SK-N-SH (cell line): ENCODE data around the gene CCDC93. TPM values are rescaled to one million over a fixed set of nuclear protein-coding genes. Genes with fewer than 3 reads are reported as not detected.

Source experiments
- CTCF ChIA-PET: fragments of 300-600, 350-600 bp; formaldehyde crosslinking; extraction: SDS; loops from one replicate; lab custom pipeline; 2021; lab: Yijun Ruan, JAX
- POLR2A ChIA-PET: fragments of 350-600 bp; sonication (Branson Sonifier 250); formaldehyde crosslinking; extraction: SDS; loops from one replicate; lab custom pipeline; 2020; ENCODE audit warnings: antibody characterized with exemption, inconsistent platforms; lab: Yijun Ruan, JAX
- DNase-seq: peaks from one replicate; pipeline ENCODE4 v3.0.0; 2012
- H2AFZ ChIP-seq: fragments of 200-600 bp; sonication (generic); 2 replicates; pipeline ENCODE4 v1.8.1; 2016; ENCODE audit warnings: antibody characterized with exemption, mild to moderate bottlenecking, low read depth
- H3F3A ChIP-seq: fragments of 200-600 bp; sonication (generic); replicated peaks from 2 replicates; pipeline ENCODE3; 2016; ENCODE audit warnings: antibody characterized with exemption, mild to moderate bottlenecking; ENCODE audit not compliant: insufficient read depth
- H3K27ac ChIP-seq, 2 experiments: fragments of 200-500 bp in 1 of 2; fragments of 200-600 bp in 1 of 2; sonication (Bioruptor generic) in 1 of 2; sonication (generic), shearing (Covaris generic) in 1 of 2; 2 replicates each; pipeline versions ENCODE4 v1.5.1 to v1.6.1; 2014 to 2016; ENCODE audit warnings: low read depth in 2 of 2, inconsistent platforms in 1 of 2, low read length in 1 of 2, mild to moderate bottlenecking in 1 of 2, mixed read lengths in 1 of 2
- H3K27me3 ChIP-seq: fragments of 200-600 bp; sonication (generic), shearing (Covaris generic); 2 replicates; pipeline ENCODE4 v1.6.1; 2016; ENCODE audit warnings: mixed run types; ENCODE audit not compliant: insufficient read depth
- H3K36me3 ChIP-seq, 2 experiments: fragments of 200-500 bp in 1 of 2; fragments of 200-600 bp in 1 of 2; sonication (Bioruptor generic) in 1 of 2; sonication (generic) in 1 of 2; replicated peaks in 1 of 2; 2 replicates each; pipeline versions ENCODE3 to v1.5.1; 2014 to 2016; ENCODE audit warnings: low read length in 1 of 2, mild to moderate bottlenecking in 1 of 2; ENCODE audit not compliant: insufficient read depth in 2 of 2, control insufficient read depth in 1 of 2
- H3K4me1 ChIP-seq, 2 experiments: fragments of 200-500 bp in 1 of 2; fragments of 200-600 bp in 1 of 2; sonication (Bioruptor generic) in 1 of 2; sonication (generic), shearing (Covaris generic) in 1 of 2; 2 replicates each; pipeline versions ENCODE4 v1.5.1 to v1.6.1; 2014 to 2016; ENCODE audit warnings: low read depth in 1 of 2, low read length in 1 of 2, mixed run types in 1 of 2; ENCODE audit not compliant: insufficient read depth in 2 of 2, control insufficient read depth in 1 of 2
- H3K4me2 ChIP-seq: fragments of 200-600 bp; sonication (generic), shearing (Covaris generic); 2 replicates; pipeline ENCODE4 v1.6.1; 2017; ENCODE audit warnings: mixed run types
- H3K4me3 ChIP-seq, 2 experiments: fragments of 200-500 bp in 1 of 2; fragments of 200-600 bp in 1 of 2; sonication (Bioruptor generic) in 1 of 2; sonication (generic), shearing (Covaris generic) in 1 of 2; 2 replicates each; pipeline versions ENCODE4 v1.5.1 to v1.8.1; 2014 to 2016; ENCODE audit warnings: low read depth in 2 of 2, inconsistent platforms in 1 of 2, low read length in 1 of 2, mild to moderate bottlenecking in 1 of 2, mixed read lengths in 1 of 2, moderate library complexity in 1 of 2
- H3K79me2 ChIP-seq: fragments of 200-600 bp; sonication (generic); 2 replicates; pipeline ENCODE4 v1.8.1; 2017; ENCODE audit warnings: mild to moderate bottlenecking; ENCODE audit not compliant: insufficient read depth
- H3K9ac ChIP-seq: fragments of 200-600 bp; sonication (generic); 2 replicates; pipeline ENCODE4 v1.6.1; 2017; ENCODE audit warnings: mixed run types
- H3K9me2 ChIP-seq: fragments of 200-600 bp; sonication (generic); 2 replicates; pipeline ENCODE4 v1.6.1; 2017; ENCODE audit warnings: mixed run types
- H3K9me3 ChIP-seq: fragments of 200-600 bp; sonication (generic); 2 replicates; pipeline ENCODE4 v1.6.1; 2017; ENCODE audit warnings: mixed run types, mild to moderate bottlenecking, moderate library complexity
- H4K20me1 ChIP-seq: fragments of 200-600 bp; sonication (generic); 2 replicates; pipeline ENCODE4 v1.6.1; 2017; ENCODE audit warnings: mild to moderate bottlenecking, mixed run types; ENCODE audit not compliant: insufficient read depth
- CTCF ChIP-seq: fragments of 200-600 bp; sonication (generic); IDR thresholded peaks from 2 replicates; pipeline ENCODE4 v1.6.1; 2017; ENCODE audit warnings: antibody characterized with exemption, mild to moderate bottlenecking, moderate library complexity
- EZH2phosphoT487 ChIP-seq: fragments of 200-600 bp; sonication (generic); IDR thresholded peaks from 2 replicates; pipeline ENCODE4 v1.6.1; 2017; ENCODE audit warnings: low read depth, mixed run types, mild to moderate bottlenecking, antibody characterized with exemption, moderate library complexity, borderline replicate concordance
- FOSL2 ChIP-seq: IDR thresholded peaks from 2 replicates; pipeline ENCODE4 v1.4.0; 2012; ENCODE audit warnings: low read depth, mild to moderate bottlenecking, moderate library complexity, borderline replicate concordance
- FOXJ3 ChIP-seq: sonication (generic); formaldehyde crosslinking; IDR thresholded peaks from 2 replicates; pipeline ENCODE4 v1.5.1; 2020; ENCODE audit warnings: mild to moderate bottlenecking, missing genetic modification reagents
- GABPA ChIP-seq: IDR thresholded peaks from 2 replicates; pipeline ENCODE4 v1.4.0; 2012; ENCODE audit warnings: low read depth, mild to moderate bottlenecking
- NFIC ChIP-seq: IDR thresholded peaks from 2 replicates; pipeline ENCODE4 v1.4.0; 2012; ENCODE audit warnings: borderline replicate concordance
- NRF1 ChIP-seq: IDR thresholded peaks from 2 replicates; pipeline ENCODE4 v1.6.1; 2012; ENCODE audit warnings: low read depth, mild to moderate bottlenecking, low read length
- POLR2AphosphoS5 ChIP-seq: IDR thresholded peaks from 2 replicates; pipeline ENCODE4 v1.6.1; 2012; ENCODE audit warnings: low read depth, low read length
- RAD21 ChIP-seq: IDR thresholded peaks from 2 replicates; pipeline ENCODE4 v1.6.1; 2012; ENCODE audit warnings: mild to moderate bottlenecking, low read length
- RFX5 ChIP-seq: IDR thresholded peaks from 2 replicates; pipeline ENCODE4 v1.6.1; 2012; ENCODE audit warnings: mild to moderate bottlenecking, improper control_type of control experiment, low read length
- SMC3 ChIP-seq: IDR thresholded peaks from 2 replicates; pipeline ENCODE4 v1.6.1; 2012; ENCODE audit warnings: low read depth, low read length, improper control_type of control experiment
- TCF12 ChIP-seq: IDR thresholded peaks from 2 replicates; pipeline ENCODE4 v1.4.0; 2012
- TEAD4 ChIP-seq: IDR thresholded peaks from 2 replicates; pipeline ENCODE4 v1.4.0; 2012; ENCODE audit warnings: mild to moderate bottlenecking, borderline replicate concordance; ENCODE audit not compliant: insufficient read depth
- USF1 ChIP-seq: IDR thresholded peaks from 2 replicates; pipeline ENCODE4 v1.4.0; 2012; ENCODE audit warnings: low read depth, borderline replicate concordance
- WGBS: methylation state at CpG from one replicate; pipeline ENCODE4 v1.1.6; 2017; ENCODE audit warnings: low lambda C conversion rate; 5-methylcytosine and 5-hydroxymethylcytosine counted together
- polyA plus RNA-seq, 3 experiments: library from polyadenylated mRNA; depleted of rRNA; stranded (reverse); fragments of >200 nt; gene quantifications; 2 replicates each; pipeline ENCODE4 v1.2.3, GENCODE V29; 2012
- TF ChIP-seq, protein P1 (sequence below): fragments of 150-350 bp; IDR thresholded peaks from 2 replicates; pipeline ENCODE4 v1.6.1; 2016; ENCODE audit warnings: mild to moderate bottlenecking, low read depth, low read length
- TF ChIP-seq, protein P2 (sequence below): fragments of 150-350 bp; IDR thresholded peaks from 2 replicates; pipeline ENCODE4 v1.6.1; 2017; ENCODE audit warnings: antibody characterized with exemption, low read length, low read depth, borderline replicate concordance
- TF ChIP-seq, protein P3 (sequence below): IDR thresholded peaks from 2 replicates; pipeline ENCODE4 v1.6.1; 2012; ENCODE audit warnings: mild to moderate bottlenecking, low read depth, low read length, moderate library complexity

Gene CCDC93
- polyA plus RNA-seq, 1 of the 3 experiments (the other 2 are of a cell fraction) = 11.7 TPM

DNA sequence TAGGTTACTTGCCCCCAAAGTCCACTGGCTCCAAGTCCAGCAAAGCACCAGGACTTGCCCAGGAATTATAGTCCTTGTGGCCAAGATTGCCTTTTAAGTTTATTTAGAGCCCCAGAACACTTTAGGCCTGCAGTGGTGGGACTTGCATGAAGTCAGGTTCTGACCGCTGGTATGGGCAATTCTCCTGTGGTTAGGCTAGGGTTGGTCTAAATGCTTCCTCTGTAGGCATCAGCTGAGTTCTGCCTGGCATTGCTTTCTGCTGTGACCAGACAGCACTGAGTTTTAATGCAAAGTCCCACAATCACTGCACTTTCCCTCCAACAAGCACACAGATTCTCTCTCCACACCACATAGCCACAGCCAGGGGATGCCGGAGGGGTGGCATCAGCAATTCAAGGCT lies 134.9 kb downstream of the CCDC93 start (continued):
- TF ChIP-seq, protein P1, sequence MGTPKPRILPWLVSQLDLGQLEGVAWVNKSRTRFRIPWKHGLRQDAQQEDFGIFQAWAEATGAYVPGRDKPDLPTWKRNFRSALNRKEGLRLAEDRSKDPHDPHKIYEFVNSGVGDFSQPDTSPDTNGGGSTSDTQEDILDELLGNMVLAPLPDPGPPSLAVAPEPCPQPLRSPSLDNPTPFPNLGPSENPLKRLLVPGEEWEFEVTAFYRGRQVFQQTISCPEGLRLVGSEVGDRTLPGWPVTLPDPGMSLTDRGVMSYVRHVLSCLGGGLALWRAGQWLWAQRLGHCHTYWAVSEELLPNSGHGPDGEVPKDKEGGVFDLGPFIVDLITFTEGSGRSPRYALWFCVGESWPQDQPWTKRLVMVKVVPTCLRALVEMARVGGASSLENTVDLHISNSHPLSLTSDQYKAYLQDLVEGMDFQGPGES = no peak
- TF ChIP-seq EZH2phosphoT487 (no peak), SMC3 (no peak), CTCF (no peak), NRF1 (no peak)
- TF ChIP-seq, protein P2, sequence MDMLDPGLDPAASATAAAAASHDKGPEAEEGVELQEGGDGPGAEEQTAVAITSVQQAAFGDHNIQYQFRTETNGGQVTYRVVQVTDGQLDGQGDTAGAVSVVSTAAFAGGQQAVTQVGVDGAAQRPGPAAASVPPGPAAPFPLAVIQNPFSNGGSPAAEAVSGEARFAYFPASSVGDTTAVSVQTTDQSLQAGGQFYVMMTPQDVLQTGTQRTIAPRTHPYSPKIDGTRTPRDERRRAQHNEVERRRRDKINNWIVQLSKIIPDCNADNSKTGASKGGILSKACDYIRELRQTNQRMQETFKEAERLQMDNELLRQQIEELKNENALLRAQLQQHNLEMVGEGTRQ = no peak

DNA sequence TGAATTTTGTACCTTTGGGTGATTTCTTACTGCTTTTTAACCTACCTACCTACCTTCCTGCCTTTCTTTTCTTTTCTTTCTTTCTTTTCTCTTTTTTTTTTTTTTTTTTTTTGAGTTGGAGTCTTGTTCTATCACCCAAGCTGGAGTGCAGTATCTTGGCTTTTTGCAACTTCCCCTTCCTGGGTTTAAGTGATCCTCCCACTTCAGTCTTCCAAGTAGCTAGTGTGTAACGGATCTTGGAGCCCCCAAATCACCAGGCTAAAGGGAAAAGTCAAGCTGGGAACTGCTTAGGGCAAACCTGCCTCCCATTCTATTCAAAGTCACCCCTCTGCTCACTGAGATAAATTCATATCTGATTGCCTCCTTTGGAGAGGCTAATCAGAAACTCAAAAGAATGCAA lies 138.1 kb downstream of the CCDC93 start:
- Histone ChIP-seq H3K4me3 (no peak overlapping the region), H3K9me3 (no peaks in the 10 kb centered on the region), H3K36me3 (no peaks in the 10 kb centered on the region), H3K79me2 (no peaks in the 10 kb centered on the region), H3K4me2 (no peak overlapping the region), H3K4me1 (no peaks in the 10 kb centered on the region), H3K27ac (no peak overlapping the region), H3K27me3 (no peaks in the 10 kb centered on the region; the same call in none of the 2 replicates), H2AFZ (no peak overlapping the region), H4K20me1 (no peaks in the 10 kb centered on the region), H3K9me2 (no peaks in the 10 kb centered on the region), H3K9ac (no peak overlapping the region), H3F3A (no peaks in the 10 kb centered on the region)
- TF ChIP-seq RAD21 (no peak), FOXJ3 (CRISPR knock-in tag) (no peak), TEAD4 (no peak), NFIC (no peak), RFX5 (no peak), POLR2AphosphoS5 (no peak), FOSL2 (no peak), GABPA (no peak), SMC3 (no peak), TCF12 (no peak), USF1 (no peak), EZH2phosphoT487 (no peak)
- TF ChIP-seq, protein P2 = no peak
- TF ChIP-seq, protein P3, sequence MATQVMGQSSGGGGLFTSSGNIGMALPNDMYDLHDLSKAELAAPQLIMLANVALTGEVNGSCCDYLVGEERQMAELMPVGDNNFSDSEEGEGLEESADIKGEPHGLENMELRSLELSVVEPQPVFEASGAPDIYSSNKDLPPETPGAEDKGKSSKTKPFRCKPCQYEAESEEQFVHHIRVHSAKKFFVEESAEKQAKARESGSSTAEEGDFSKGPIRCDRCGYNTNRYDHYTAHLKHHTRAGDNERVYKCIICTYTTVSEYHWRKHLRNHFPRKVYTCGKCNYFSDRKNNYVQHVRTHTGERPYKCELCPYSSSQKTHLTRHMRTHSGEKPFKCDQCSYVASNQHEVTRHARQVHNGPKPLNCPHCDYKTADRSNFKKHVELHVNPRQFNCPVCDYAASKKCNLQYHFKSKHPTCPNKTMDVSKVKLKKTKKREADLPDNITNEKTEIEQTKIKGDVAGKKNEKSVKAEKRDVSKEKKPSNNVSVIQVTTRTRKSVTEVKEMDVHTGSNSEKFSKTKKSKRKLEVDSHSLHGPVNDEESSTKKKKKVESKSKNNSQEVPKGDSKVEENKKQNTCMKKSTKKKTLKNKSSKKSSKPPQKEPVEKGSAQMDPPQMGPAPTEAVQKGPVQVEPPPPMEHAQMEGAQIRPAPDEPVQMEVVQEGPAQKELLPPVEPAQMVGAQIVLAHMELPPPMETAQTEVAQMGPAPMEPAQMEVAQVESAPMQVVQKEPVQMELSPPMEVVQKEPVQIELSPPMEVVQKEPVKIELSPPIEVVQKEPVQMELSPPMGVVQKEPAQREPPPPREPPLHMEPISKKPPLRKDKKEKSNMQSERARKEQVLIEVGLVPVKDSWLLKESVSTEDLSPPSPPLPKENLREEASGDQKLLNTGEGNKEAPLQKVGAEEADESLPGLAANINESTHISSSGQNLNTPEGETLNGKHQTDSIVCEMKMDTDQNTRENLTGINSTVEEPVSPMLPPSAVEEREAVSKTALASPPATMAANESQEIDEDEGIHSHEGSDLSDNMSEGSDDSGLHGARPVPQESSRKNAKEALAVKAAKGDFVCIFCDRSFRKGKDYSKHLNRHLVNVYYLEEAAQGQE = no peak
- ChIA-PET CTCF (no interaction called here), POLR2A (no interaction called here)
- WGBS = 0% methylated on average over 1 of the region's 1 CpG
- no peak for DNase-seq
